NCI-H2196 treated with DMSO at 0.1 percent for 48 hours (cell line): ENCODE data around the gene TAC4.
A peak's percentile ranks its signal among the peaks of the same experiment; 100 is the strongest.

Source experiments
- DNase-seq: peaks from one replicate; lab custom pipeline; 2025; ENCODE audit not compliant: unreplicated experiment; lab: John Stamatoyannopoulos, UW

TAC4 gene, protein sequence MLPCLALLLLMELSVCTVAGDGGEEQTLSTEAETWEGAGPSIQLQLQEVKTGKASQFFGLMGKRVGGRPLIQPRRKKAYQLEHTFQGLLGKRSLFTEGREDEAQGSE

DNA sequence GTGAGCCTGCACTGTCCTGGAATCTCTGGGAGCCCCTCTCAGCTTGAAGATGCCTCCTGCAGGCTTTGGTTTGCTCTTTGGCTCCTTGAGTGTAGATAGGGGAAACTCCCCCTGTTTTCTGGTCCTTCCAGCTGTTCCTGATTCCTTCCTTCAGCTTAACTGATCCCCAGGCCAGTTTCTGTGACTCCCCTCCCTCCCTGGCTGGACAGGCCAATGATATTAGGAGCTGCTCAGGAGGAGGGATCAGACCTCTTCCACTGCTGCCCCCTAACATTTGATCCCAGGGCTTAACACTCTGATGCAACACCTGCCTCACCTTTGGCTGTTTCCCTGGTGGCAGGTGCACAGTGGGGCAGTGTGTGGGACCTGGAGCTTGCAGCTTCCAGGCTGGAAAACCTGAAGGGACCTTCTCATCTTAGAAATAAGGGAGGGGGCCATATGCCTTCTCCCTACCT lies at the start of gene TAC4:
TSS of gene TAC4 (minus strand) at position 51 of the 455 bp plus-strand sequence. CDS start 52 bp downstream, outside the sequence.
- DNase-seq: peak; percentile 7

DNA sequence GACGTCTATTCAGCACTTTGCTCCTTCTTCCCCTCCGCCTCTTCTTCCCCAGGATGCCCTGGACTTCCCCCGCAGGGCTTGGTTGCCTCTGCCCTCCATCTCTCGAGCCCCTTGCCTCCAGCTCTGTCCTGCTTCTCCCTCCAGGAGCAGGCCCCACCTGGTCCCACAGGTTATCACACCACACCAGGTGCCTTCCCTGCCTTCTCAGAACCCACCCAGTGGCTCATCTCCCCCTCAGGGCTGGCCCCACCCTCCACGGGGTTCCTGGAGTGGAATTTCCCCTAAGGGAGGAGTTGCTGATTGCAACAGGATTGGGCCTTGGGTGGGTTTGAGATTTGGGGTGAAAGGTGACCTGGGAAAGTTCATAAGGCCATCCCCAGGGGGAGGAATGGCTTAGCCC lies 49.0 kb upstream of the TAC4 start:
- no peak for DNase-seq

DNA sequence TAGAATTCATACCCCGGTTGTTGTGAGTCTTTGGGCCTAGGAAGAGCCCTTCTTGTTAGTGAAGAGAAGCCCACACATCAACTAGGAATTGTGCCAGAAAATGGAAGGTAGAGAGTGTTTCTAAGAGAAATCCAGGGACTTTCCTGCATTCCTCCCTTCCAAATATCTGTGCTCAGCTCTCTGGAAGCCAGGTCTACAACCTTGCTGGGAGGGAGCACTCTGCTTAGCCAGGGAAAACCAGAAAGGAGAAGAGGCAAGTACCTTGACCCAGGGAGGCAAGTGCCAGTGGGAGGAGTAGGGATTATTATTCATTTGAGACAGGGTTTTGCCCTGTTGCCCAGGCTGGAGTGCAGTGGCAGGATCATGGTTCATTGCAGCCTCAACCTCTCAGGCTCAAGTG lies 48.4 kb upstream of the TAC4 start:
- DNase-seq: no peak

DNA sequence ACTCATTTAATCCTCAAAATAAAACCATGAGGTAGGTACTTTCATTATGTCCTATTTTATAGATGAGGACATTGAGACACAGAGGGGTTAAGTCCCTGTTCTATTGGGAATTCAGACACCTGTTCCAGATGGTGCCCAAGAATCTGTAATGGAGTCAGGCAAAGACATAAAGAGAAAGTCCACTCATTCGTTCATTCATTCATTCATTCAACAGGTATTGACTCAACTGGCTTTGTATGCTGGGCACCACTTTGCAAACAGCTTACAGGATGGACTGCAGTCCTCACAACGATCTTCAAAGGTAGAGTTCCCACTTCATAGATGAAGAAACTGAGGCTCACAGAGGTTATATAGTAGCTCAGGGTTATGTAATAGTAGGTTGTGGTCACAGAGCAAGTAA lies 47.9 kb upstream of the TAC4 start:
- no peak for DNase-seq

DNA sequence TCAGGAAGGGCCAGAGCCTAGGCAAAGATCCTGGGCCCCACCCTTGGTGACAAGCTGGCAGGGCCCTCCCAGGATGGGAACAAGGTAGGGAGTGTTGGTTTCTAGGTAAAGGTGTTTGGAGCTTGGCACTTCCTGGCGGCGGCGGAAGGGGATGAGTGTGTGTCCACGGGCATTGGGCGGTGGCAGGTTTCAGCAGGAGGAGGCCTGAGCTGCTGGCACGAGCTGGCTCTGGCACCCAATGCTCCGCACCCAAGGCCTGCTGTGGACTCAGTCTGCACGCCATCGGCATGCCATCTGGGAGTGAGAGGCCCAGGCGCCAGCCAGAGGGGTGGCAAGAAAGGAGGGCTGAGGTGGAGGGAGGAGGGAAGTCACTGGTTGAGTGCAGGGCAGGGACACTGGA lies 46.9 kb upstream of the TAC4 start:
- no peak for DNase-seq

DNA sequence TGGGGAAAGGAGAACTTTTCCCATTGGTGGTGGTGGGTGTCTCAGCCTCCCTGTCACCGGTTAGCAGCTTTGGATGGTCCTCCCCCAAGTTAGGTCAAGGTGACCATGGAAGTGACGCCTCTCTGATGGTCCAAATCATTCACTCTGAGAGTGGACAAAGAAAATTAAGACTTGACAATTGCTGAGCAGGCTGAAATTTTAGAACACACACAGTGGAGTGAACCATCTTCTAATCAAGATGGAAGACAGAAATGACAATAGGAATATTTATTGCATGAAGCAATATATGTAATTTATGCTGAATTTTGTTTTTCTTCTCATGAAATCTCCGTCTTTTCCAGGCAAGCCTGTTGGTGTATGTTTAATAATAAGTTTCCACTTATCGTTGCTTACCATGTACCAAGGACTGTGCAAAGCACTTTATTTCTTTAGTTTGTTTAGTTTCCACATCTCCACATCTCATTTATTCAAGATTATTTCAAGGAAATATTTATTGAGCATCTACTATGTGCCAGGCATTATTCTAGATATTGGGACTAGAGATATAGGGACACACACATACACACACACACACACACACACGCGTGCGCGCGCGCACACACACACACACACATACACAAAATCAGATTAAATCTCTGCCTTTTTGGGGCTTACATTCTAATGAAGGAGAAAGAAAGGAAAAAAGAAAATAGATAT lies 44.0 kb upstream of the TAC4 start:
- DNase-seq: no peak

DNA sequence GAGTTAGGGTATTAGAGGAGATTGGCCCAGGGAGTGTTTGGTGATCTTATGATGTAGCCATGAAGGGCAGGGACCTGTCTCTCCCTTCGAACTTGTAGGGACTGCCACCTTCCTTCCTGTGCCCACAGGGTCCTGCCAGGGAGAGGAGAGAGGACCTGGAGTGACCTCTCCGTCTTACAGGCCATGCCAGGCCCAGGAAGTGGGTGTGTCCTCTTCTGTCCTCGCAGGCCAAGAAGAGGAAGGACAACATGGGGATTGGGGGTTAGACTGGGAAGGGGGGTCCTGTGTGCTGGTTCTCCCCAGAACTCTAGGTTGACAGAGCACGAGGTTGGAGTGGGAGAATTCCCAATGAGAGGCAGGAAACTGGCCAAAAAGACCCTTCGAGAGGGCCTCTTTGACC lies 43.4 kb upstream of the TAC4 start:
- DNase-seq: no peak

DNA sequence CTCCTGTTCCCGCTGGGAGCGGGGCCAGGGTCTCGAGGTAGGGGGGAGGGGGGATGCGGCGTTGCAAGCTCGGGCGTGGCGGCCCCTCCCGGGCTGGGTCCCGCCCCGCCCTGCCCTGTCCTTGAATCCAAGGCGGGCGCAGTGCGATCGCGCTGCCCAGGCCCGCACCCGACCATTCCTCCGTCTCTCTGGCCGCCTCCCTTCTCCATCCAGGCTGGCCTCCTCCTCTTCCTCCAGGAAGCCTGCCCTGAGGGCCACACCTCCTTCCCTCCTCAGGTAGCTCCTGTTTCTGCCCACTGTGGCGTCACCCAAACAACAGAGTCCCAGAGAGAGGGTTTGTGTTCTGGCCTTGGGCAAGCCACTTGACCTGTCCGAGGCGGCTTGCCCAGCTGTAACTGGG lies 43.0 kb upstream of the TAC4 start:
- DNase-seq: no peak

DNA sequence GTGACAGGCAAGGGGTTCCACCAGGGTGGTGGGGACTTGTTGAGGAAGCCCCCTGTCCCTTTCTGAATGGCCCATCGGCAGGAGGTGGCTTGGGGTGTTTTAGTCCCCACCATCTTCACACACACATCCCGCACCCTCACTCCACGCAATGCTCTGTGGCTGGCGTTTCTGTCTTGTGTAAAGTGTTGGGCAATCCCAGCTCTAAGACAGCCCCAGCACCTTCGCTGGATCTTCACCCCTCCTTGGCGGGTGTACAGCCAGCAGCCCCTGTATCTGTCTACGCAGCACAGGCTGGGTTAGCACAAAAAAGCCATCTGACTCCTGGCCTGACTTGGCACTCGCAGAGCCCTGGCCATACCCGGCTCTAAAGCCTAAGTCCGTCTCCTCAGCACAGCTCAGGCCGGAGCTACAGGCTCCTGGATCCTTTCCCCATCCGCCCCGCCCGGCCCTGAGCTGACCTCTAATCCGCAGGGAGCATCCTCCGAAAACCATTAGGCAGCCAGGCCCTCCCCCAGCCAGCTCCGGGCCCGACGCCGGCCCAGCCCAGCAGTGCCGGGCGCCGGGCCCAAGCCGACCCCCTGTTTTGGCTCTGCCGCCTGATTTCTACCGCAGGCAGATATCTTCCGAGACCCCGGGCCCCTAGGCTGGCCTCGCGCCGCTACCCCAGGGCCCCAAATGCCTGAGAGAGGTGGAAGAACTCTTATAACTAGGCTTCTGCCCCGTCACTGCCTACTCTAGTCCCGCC lies 42.4 kb upstream of the TAC4 start:
- DNase-seq: no peak

DNA sequence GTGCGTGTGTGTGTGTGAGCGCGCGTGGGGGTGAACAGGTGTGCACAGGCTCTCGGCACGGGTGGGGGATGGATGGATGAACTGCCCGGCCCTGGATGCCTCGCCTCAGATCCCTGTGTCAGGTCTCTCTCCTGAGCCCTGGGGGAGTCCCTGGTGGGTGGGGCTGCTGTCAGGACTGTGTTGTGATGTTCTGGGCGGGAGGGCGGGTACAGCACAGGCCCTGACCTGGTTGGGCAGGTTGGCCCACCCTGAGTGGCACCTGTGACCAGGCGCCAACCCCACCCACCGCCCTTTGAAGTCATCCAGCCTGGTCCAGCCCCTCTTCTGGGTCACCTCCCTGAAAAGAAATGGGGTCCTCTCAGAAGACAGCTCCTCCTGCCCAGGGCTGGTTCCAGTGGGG lies 41.6 kb upstream of the TAC4 start:
- no peak for DNase-seq

DNA sequence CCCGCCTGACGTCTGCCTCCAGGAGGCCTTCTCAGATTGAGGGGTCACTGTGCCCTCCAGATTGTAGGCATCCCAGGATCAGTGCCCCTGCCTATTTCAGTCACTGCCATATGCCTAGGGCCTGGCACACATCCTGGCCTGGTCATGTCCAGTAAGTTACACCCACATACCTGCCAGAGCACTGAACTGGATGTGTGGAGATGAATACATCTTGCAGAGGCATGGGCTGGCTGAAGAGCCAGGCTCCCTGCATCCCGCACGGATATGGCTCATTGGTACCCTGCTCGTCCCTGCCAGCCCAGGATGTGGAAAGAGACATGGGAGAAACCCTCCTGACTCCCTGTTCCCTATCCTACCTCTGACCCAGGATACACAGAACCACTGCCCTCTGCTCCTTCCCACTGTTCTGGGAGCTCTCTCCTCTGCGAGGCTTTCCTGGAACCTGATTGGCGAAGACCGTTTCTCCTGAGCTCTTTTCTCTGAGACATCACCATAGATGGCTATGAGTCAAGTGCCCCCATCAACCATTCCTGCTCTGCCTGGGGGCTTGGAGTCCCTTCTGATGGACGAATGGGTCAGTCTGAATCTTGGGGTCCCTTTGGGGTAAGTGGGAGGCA lies 40.0 kb upstream of the TAC4 start:
- DNase-seq: no peak

DNA sequence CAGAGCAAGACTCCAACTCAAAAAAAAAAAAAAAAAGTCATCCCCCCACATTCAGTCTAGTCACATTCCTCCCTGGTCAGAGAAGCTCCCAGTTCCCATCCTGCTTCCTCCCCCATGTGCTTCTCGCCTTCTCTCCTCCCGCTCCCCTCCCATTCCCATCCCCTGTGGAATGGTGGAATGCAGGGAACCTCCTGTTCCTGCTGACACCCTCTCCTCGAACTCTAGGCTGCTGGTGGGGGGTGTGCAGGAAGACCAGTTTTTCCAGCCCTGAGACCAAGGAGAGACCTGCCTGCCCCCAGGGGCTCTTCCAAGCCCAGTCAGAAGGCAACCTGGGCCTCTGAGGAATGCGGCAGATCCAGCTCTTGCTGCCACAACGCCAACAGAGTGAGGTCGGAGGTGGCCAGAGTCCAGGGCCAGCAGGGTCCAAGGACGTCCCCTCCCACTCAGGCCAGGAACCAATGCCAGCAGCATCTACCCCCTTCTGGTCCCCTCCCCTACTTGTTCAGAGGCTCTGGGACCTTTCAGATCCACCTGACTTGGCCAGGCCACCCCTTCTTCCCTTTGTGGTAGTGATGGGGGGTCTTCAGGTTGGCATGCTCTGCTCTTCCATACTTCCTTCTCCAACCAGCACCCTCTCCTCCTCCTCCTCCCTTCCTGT lies 39.3 kb upstream of the TAC4 start:
- peak; percentile 12 for DNase-seq

DNA sequence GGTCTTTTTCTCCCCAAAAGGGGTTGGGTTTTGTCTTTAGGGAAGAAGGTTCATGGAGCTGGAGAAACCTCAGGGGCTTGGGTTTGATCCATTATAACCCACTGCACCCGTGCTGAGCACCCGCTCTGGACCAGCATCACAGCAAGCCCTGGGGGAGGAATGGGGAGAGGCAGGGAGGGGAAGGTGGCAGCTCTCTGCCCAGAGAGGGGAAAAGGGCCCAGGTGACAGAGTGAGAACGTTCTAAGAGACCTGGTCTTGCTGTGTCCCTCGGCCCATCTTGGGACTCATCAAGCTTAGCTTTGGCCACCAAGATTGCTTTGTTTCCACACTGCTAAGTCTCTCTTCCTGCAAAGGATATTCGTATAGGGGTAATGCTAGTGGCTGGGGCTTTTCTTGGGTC lies 38.2 kb upstream of the TAC4 start:
- DNase-seq: no peak

DNA sequence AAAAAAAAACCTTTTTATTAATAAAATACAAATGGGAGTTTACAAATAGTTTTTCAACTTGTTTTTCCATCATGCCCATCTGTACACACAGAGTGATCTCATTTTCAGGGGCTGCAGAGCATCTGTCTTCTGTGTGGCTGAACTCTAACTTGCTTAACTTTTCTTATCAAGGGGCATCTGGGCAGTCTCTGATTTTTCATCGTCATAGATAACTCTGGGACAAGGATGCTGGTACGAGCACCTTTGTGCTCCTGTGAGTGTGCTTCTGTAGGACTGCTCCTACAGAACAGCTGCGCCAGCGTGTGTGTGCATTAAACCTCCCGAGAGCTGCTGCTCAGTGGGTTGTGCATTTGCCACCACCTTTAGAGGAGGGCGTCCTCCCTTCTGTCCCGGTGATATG lies 34.6 kb upstream of the TAC4 start:
- no peak for DNase-seq

DNA sequence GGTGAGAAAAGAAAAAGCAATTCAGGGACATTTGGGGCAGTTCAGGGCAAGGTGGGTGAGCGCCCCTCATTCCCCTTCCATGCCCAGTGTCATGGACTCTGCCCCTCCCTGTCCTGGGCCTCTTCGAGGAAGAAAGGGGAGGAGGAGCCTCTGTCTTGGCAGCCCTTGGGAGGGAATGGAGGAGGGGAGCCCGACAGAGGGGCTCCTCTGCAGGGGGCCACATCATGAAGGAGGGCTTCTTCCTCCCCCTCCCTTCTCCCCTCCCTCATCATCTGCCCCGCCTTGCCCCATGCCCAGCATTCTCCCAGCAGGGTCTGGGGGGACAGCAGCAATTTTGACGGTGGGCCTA lies 33.2 kb upstream of the TAC4 start:
- no peak for DNase-seq

DNA sequence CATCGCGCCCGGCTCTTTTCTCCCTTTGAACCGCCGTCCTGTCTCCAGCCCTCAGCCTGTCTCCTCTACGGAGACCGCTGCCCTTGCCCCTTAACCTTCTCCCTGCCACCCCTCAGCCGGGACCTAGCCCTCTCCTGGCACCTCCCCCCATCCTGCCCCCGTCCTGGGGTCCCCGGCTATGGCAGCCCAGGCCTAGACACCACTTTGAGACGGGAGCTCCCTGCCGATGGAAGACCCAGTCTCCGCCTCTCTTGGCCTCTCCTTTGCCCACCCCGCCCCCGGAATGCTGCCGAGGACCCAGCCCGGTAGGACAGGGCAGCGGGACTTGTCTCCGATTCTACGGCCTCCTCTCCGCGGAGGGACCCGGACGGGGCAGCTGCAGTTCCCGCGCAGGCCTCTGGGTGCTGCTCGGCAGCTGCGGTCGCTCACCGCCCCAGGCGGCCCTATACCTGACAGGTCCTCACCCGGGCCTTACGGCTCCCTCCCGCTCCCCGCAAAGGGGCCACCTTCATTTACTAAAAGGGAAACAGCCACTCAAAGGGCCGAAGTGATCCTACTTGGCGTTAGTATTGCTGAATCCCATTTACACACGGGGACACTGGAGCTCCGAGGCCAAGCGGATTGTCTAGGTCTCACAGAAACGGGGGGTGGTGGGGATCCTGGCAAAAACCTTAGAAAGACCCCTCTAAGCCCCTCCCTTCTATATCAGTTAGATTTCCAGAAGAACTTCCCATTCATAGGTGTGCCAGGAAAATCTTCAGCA lies 32.6 kb upstream of the TAC4 start:
- peak; percentile 45 for DNase-seq

DNA sequence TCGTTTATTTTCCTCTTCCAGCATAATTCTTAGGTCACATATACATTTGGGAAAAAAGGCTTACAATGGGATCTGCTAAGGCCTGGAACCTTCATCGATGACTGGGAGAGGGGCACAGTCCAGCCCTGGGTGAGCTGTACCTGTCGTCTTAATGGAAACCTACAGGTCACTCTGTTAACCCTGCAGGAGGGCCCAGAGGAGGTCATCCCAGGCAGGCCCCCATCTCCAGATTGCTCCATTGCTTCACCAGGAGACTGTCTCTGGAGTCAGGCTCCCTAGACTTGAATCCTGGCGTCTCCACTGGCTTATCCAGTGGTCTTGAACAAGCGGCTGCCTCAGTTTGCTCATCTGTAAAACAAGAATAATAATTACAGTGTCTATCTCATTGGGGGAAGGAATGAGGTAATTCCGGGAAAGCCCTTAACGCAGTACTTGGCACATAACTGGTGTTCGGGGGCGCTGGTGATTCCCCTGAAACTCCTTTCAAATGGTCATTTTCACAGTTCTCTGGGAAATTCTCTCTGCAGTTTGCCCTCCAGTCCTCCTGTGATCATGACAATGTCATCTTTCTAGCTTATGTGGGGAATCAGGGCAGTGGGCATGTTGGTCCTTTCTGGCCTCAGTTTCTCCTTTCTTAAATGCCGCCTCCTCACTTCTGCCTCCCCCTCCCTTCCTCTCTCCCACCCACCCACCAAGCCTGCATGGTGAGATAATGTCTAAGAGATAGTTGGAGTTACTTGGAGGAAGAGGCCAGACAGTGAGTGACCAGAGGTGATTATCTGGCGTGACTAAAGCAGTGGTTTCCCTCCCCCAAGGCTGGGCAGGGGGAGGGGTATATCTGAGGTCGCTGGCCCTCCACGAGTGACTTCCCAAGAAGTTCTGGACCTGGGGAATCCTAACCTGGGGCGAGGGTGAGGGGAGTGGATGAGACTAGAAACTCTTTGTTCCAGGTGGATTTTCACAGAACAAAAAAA lies 31.3 kb upstream of the TAC4 start:
- no peak for DNase-seq

DNA sequence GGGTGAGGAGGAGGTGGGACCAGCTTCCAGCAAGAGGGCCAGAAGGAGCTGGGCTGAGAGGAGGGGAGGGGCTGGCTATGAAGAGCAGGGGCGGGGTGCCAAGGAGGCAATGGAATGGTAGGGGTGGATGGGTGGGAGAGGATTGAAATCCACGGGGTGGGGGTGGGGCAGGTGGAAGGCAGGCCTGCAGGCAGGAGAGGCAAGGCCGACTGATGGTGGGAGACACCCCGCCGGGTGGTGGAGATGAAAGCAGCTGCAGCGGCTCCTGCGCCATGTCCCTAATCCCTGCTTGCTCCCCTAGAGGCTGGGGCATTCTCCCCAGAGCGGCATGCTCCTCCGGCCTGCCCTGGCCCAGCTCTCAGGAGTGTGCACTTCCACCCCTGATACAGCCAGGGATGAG lies 27.8 kb upstream of the TAC4 start:
- DNase-seq: no peak

DNA sequence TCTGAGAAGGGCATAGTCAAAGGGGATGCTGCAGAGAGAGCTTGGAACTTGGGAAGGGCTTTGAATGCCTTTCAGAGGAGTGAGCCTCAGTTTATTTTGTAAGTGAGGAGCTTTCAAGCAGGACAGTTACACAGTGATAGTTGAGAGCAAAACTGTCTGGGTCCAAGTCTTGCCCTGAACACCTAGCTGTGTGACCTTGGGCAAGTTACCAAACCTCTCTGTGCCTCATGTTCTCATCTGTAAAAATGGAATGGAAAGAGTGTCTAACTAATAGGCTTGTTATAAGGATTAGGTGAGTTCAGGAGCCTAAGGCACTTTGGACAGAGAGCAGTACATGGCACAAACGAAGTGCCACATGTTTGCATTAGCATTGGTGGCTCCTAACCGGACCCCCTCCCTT lies 27.0 kb upstream of the TAC4 start:
- DNase-seq: no peak

DNA sequence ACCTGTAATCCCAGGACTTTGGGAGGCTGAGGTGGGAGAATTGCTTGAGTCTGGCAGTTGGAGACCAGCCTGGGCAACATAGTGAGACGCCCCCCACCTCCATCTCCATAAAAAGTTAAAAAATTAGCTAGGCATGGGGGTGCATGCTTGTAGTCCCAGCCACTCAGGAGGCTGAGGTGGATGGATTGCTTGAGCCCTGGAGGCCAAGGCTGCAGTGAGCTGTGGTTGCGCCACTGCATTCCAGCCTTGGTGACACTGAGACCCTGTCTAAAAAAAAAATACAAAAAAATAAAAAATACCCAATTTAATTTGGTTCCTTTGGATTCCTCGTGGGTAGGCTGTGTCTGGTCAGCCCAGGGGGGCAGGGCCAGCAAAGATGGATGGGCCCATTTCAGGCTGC lies 26.1 kb upstream of the TAC4 start:
- DNase-seq: no peak
